IMR-90 (cell line): ENCODE results near the gene ADGRV1. TPM values are rescaled to one million over a fixed set of nuclear protein-coding genes. Genes with fewer than 3 reads are reported as not detected.

Experiments used
- ATAC-seq: fragments of 200-7000 bp; cut with Tn5 transposase; 2 replicates; pipeline ENCODE4 v1.9.1; 2020; ENCODE audit warnings: low read depth, mild to moderate bottlenecking, moderate library complexity
- BruUV-seq: library from RNA; stranded (reverse); fragments of 400-500 nt; replicated peaks from 2 replicates; lab custom pipeline; 2021; lab: Mats Ljungman, UMichigan
- CTCF ChIA-PET: fragments of 300-600 bp; formaldehyde crosslinking; extraction: SDS; loops from one replicate; lab custom pipeline; 2021; ENCODE audit warnings: antibody characterized with exemption; lab: Yijun Ruan, JAX
- POLR2A ChIA-PET: fragments of 300-600 bp; sonication (Branson Sonifier 250); formaldehyde crosslinking; loops from one replicate; lab custom pipeline; 2022; ENCODE audit warnings: antibody characterized with exemption; ENCODE audit not compliant: unreplicated experiment; lab: Charles Lee
- DNase-seq: peaks from one replicate; pipeline ENCODE4 v3.0.0; 2013
- H2AFZ ChIP-seq: replicated peaks from 2 replicates; pipeline ENCODE3; 2013; ENCODE audit warnings: low read length, mild to moderate bottlenecking; ENCODE audit not compliant: poor library complexity
- H2AK5ac ChIP-seq: 2 replicates; pipeline ENCODE4 v1.6.1; 2013; ENCODE audit warnings: low read depth, low read length, inconsistent platforms
- H2AK9ac ChIP-seq: replicated peaks from 2 replicates; pipeline ENCODE3; 2013; ENCODE audit warnings: mild to moderate bottlenecking, low read depth, low read length, moderate library complexity; ENCODE audit not compliant: poor library complexity
- H2BK120ac ChIP-seq: 2 replicates; pipeline ENCODE4 v1.6.1; 2013; ENCODE audit warnings: low read depth, low read length, inconsistent platforms
- H2BK15ac ChIP-seq: 3 replicates; pipeline ENCODE4 v1.6.1; 2013; ENCODE audit warnings: low read depth, low read length, inconsistent platforms
- H2BK20ac ChIP-seq: 2 replicates; pipeline ENCODE4 v1.6.1; 2013; ENCODE audit warnings: low read depth, mild to moderate bottlenecking, inconsistent platforms, low read length, moderate library complexity
- H2BK5ac ChIP-seq: 2 replicates; pipeline ENCODE4 v1.6.1; 2013; ENCODE audit warnings: mild to moderate bottlenecking, low read depth, low read length, inconsistent platforms; ENCODE audit not compliant: poor library complexity, severe bottlenecking
- H3K14ac ChIP-seq: replicated peaks from 2 replicates; pipeline ENCODE4 v1.6.1; 2013; ENCODE audit warnings: low read depth, low read length, inconsistent platforms
- H3K18ac ChIP-seq: 2 replicates; pipeline ENCODE4 v1.6.1; 2013; ENCODE audit warnings: low read depth, low read length, control low read depth
- H3K23ac ChIP-seq: 2 replicates; pipeline ENCODE4 v1.6.1; 2013; ENCODE audit warnings: low read depth, low read length, inconsistent platforms
- H3K27ac ChIP-seq: 2 replicates; pipeline ENCODE4 v1.5.1; 2013; ENCODE audit warnings: mild to moderate bottlenecking, control low read depth, low read length; ENCODE audit not compliant: insufficient read depth
- H3K27me3 ChIP-seq: 2 replicates; pipeline ENCODE4 v1.6.1; 2013; ENCODE audit warnings: low read length; ENCODE audit not compliant: control insufficient read depth, insufficient read depth
- H3K36me3 ChIP-seq: 2 replicates; pipeline ENCODE4 v1.6.1; 2013; ENCODE audit warnings: low read length, mixed read lengths; ENCODE audit not compliant: control insufficient read depth, insufficient read depth
- H3K4ac ChIP-seq: 2 replicates; pipeline ENCODE4 v1.6.1; 2013; ENCODE audit warnings: low read depth, low read length, inconsistent platforms
- H3K4me1 ChIP-seq: 2 replicates; pipeline ENCODE4 v1.6.1; 2013; ENCODE audit warnings: low read length, mixed read lengths; ENCODE audit not compliant: control insufficient read depth, insufficient read depth
- H3K4me2 ChIP-seq: 2 replicates; pipeline ENCODE4 v1.6.1; 2013; ENCODE audit warnings: low read depth, mild to moderate bottlenecking, control low read depth, low read length, moderate library complexity
- H3K4me3 ChIP-seq: 2 replicates; pipeline ENCODE4 v1.5.1; 2013; ENCODE audit warnings: low read depth, mild to moderate bottlenecking, control low read depth, low read length, moderate library complexity; ENCODE audit not compliant: insufficient read depth
- H3K56ac ChIP-seq: 2 replicates; pipeline ENCODE4 v1.6.1; 2013; ENCODE audit warnings: low read length, inconsistent platforms; ENCODE audit not compliant: insufficient read depth; ENCODE audit errors: extremely low read depth
- H3K79me1 ChIP-seq, 2 experiments: 2 replicates each; pipeline ENCODE4 v1.6.1; 2013; ENCODE audit warnings: low read length in 2 of 2, inconsistent platforms in 1 of 2, low read depth in 1 of 2
- H3K9ac ChIP-seq: 2 replicates; pipeline ENCODE4 v1.6.1; 2013; ENCODE audit warnings: low read depth, low read length, control low read depth
- H3K9me1 ChIP-seq: 2 replicates; pipeline ENCODE4 v1.6.1; 2013; ENCODE audit warnings: low read length, inconsistent platforms; ENCODE audit not compliant: insufficient read depth
- H3K9me3 ChIP-seq: 2 replicates; pipeline ENCODE4 v1.6.1; 2013; ENCODE audit warnings: low read length; ENCODE audit not compliant: control insufficient read depth, insufficient read depth
- H4K20me1 ChIP-seq: 2 replicates; pipeline ENCODE4 v1.6.1; 2013; ENCODE audit warnings: low read length, inconsistent platforms; ENCODE audit not compliant: insufficient read depth
- H4K5ac ChIP-seq: 2 replicates; pipeline ENCODE4 v1.6.1; 2013; ENCODE audit warnings: mild to moderate bottlenecking, low read depth, low read length, control low read depth
- H4K8ac ChIP-seq, 2 experiments: 2 replicates each; pipeline ENCODE4 v1.6.1; 2013; ENCODE audit warnings: low read depth in 2 of 2, low read length in 2 of 2, control low read depth in 1 of 2, inconsistent platforms in 1 of 2
- H4K91ac ChIP-seq: 2 replicates; pipeline ENCODE4 v1.6.1; 2013; ENCODE audit warnings: low read depth, low read length, inconsistent platforms; ENCODE audit not compliant: insufficient read depth
- MAFK ChIP-seq: IDR thresholded peaks from 2 replicates; pipeline ENCODE4 v1.6.1; 2012; ENCODE audit warnings: low read depth, low read length, improper control_type of control experiment
- MXI1 ChIP-seq: IDR thresholded peaks from 2 replicates; pipeline ENCODE4 v1.6.1; 2012; ENCODE audit warnings: low read depth, mild to moderate bottlenecking, low read length, moderate library complexity, borderline replicate concordance
- WGBS, 2 experiments: methylation state at CpG; one replicate each; pipeline versions ENCODE4 v1.1.5 to v1.1.7; 2013; ENCODE audit warnings: missing lambda C conversion rate in 2 of 2; ENCODE audit not compliant: insufficient read length in 1 of 2; ENCODE audit errors: extremely low coverage in 2 of 2; 5-methylcytosine and 5-hydroxymethylcytosine counted together
- dilution Hi-C: fragments of 300-500 bp; cut with HindIII; formaldehyde crosslinking; loops from one replicate; pipeline ENCODE4 v1.14.3; 2018; ENCODE audit warnings: low sequenced_read_pairs; ENCODE audit not compliant: unreplicated experiment
- in situ Hi-C: fragments of 300-500 bp; cut with MboI; formaldehyde crosslinking; loops from 3 replicates; pipeline ENCODE4 v1.14.3; 2019; ENCODE audit warnings: low sequenced_read_pairs, inconsistent platforms, mixed read lengths
- intact Hi-C: fragments of 100-400 bp; cut with micrococcal nuclease; formaldehyde crosslinking; loops from 2 replicates; pipeline ENCODE4 v1.10.0; 2022
- polyA plus RNA-seq, 3 experiments: library from polyadenylated mRNA; depleted of rRNA; stranded (reverse); fragments of >200 nt; gene quantifications; 2 replicates each; pipeline ENCODE4 v1.2.3, GENCODE V29; 2012; ENCODE audit warnings: low replicate concordance in 1 of 3
- total RNA-seq: library from RNA; depleted of rRNA; stranded (reverse); fragments of >200 nt; gene quantifications from 2 replicates; pipeline ENCODE4 v1.2.3, GENCODE V29; 2012

Gene ADGRV1
- total and polyA plus RNA-seq, 2 of the 4 experiments (the other 2 are of a cell fraction), result under 0.01 TPM; not detected in 1

GRCh38 chr5:91175708-91176107, 617.1 kb downstream of the ADGRV1 start:
- Histone ChIP-seq H3K4me2 (no peak overlapping the region), H3K9me1 (0 out of 2 replicates have a peak, but pooled peaks cover 3% of the 10 kb centered on the region), H3K4me3 (no peak overlapping the region), H2AK9ac (no peak overlapping the region), H2BK15ac (peak overlapping the region; percentile 70; the same call in 2 of the 3 replicates), H3K36me3 (no peaks in the 10 kb centered on the region), H4K20me1 (no peaks in the 10 kb centered on the region), H4K5ac (peak overlapping the region; percentile 54; the same call in 1 of the 2 replicates), H3K56ac (no peak overlapping the region), H3K27ac (no peak overlapping the region), H3K18ac (peak overlapping the region; percentile 50; the same call in 1 of the 2 replicates), H2AFZ (no peak overlapping the region), H3K9ac (peak overlapping the region; percentile 22; the same call in 1 of the 2 replicates), H3K9me3 (no peaks in the 10 kb centered on the region), H4K8ac (no peak overlapping the region), H3K4ac (peak overlapping the region; percentile 50; the same call in 1 of the 2 replicates), H3K14ac (no peak overlapping the region), H2BK5ac (no peak overlapping the region), H3K79me1 (no peaks in the 10 kb centered on the region), H4K91ac (no peak overlapping the region), H2BK20ac (no peak overlapping the region), H2BK120ac (peak overlapping the region; percentile 3; the same call in 1 of the 2 replicates), H3K23ac (no peak overlapping the region), H3K27me3 (no peaks in the 10 kb centered on the region), H2AK5ac (peak overlapping the region; percentile 34; the same call in 1 of the 2 replicates), H3K4me1 (peaks cover 12% of the 10 kb centered on the region)
- in situ Hi-C loops (no loop called here), intact Hi-C loops (loop anchor here (5.0 kb wide), 2 partner anchors 48 to 207 kb away; partner anchors contain the start of gene ARRDC3), dilution Hi-C loops (no loop called here)
- ChIA-PET POLR2A (interaction anchor here (0.6 kb wide), 1 partner anchor 205 kb away, joined by 14 read pairs; no protein-coding TSS in a partner anchor), CTCF (no interaction called here)
- TF ChIP-seq MXI1, result no peak
- no peak for TF ChIP-seq MAFK
- DNase-seq (no peak), ATAC-seq (no peak)
- BruUV-seq, result no TSS peak
- WGBS, 2 experiments, result no CpG with 5 or more reads among the region's 3 CpGs
